ENCODE measurements around the gene ZSCAN5B. TPM values are rescaled to one million over a fixed set of nuclear protein-coding genes. Genes with fewer than 3 reads are reported as not detected.

Gene ZSCAN5B
- total RNA-seq, 1 experiment from 2014 or later, result not detected

- Histone ChIP-seq H3K27ac (ENCODE audit: low read depth, low read length, poor library complexity, severe bottlenecking) (no peak overlapping the region), H3K9me3 (ENCODE audit: low read depth, low read length, poor library complexity, severe bottlenecking) (no peaks in the 10 kb centered on the region), H3K4me3 (ENCODE audit: low read depth, low read length, poor library complexity, severe bottlenecking) (no peak overlapping the region), H3K27me3 (replicated peaks; ENCODE audit: insufficient read depth, low read depth, low read length, poor library complexity) (no peaks in the 10 kb centered on the region), H3K36me3 (ENCODE audit: insufficient read depth, low read length, poor library complexity, severe bottlenecking) (peaks cover 15% of the 10 kb centered on the region), H3K4me1 (ENCODE audit: insufficient read depth, low read length, poor library complexity, severe bottlenecking) (no peaks in the 10 kb centered on the region)
- intact Hi-C loops (cut with micrococcal nuclease; ENCODE audit: unreplicated experiment), result no loop called here
- TF ChIP-seq EZH2 (IDR thresholded peaks at IDR 0.05; ENCODE audit: borderline replicate concordance, low read depth, low read length, poor library complexity, severe bottlenecking), result no peak
- TF ChIP-seq CTCF (conservative IDR thresholded peaks at IDR 0.05; ENCODE audit: low read depth, low read length), result no peak
- ChIA-PET CTCF (no interaction called here), POLR2A (ENCODE audit: low non-redundant PET) (no interaction called here)
- BruUV-seq (replicated peaks), result no TSS peak
- DNase-seq (ENCODE audit: low spot score), result no peak
These were observed 37.8 kb downstream of the ZSCAN5B start for GRCh38 chr19:56159622-56160271.

DNA sequence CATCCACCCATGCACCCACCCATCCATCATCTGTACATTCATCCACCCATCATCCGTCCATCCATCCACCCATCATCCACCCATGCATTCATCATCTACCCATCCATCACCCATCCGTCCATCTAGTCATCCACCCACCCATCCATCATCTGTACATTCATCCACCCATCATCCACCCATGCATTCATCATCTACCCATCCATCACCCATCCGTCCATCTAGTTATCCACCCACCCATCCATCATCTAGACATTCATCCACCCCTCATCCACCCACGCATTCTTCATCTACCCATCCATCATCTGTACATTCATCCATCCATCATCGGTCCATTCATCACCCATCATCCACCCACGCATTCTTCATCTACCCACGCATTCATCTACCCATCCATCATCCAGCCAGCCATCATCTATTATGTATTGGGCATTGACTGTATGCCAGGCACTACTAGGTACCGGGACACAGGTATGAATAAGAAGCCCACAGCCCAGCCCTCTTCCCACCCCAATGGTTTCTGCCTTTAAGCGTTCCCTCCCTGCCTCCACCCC, 38.5 kb downstream of the ZSCAN5B start:
- Histone ChIP-seq H3K9me3 (ENCODE audit: low read depth, low read length, poor library complexity, severe bottlenecking) (no peaks in the 10 kb centered on the region), H3K4me1 (ENCODE audit: insufficient read depth, low read length, poor library complexity, severe bottlenecking) (no peaks in the 10 kb centered on the region), H3K27ac (ENCODE audit: low read depth, low read length, poor library complexity, severe bottlenecking) (no peak overlapping the region), H3K36me3 (ENCODE audit: insufficient read depth, low read length, poor library complexity, severe bottlenecking) (peaks cover 15% of the 10 kb centered on the region), H3K4me3 (ENCODE audit: low read depth, low read length, poor library complexity, severe bottlenecking) (no peak overlapping the region), H3K27me3 (replicated peaks; ENCODE audit: insufficient read depth, low read depth, low read length, poor library complexity) (no peaks in the 10 kb centered on the region)
- TF ChIP-seq EZH2 (IDR thresholded peaks at IDR 0.05; ENCODE audit: borderline replicate concordance, low read depth, low read length, poor library complexity, severe bottlenecking) (no peak), CTCF (conservative IDR thresholded peaks at IDR 0.05; ENCODE audit: low read depth, low read length) (no peak)
- ChIA-PET CTCF (no interaction called here), POLR2A (ENCODE audit: low non-redundant PET) (no interaction called here)
- no TSS peak for BruUV-seq (replicated peaks)
- no peak for DNase-seq (ENCODE audit: low spot score)
- intact Hi-C loops (cut with micrococcal nuclease; ENCODE audit: unreplicated experiment), result no loop called here

DNA sequence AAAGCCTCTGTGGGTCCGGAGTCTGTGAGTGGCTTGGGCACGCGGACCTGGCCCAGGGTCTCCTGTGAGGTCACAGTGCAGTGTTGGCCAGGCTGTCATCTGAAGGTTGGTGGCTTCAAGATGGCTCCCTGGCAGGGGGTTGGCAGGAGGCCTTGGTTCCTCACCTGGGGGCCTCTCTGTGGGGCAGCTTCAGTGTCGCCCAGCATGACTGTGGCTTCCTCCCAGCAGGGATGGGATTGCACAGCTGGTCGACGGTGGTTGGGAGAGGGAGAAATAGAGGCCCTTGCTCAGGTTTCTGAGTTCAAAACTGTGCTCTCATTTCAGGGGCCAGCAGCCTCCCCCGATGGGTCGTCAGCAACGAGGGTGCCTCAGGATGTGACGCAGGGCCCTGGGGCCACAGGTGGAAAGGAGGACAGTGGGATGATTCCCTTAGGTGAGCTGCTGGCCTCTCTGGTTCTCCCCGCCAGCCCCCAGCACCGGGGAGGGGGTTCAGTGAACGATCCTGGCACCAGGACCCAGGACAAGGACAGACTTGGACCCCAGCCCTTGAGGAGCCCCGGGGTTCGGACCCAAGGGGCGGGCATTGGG, 39.3 kb downstream of the ZSCAN5B start:
- Histone ChIP-seq H3K36me3 (ENCODE audit: insufficient read depth, low read length, poor library complexity, severe bottlenecking) (peaks cover 15% of the 10 kb centered on the region), H3K27me3 (replicated peaks; ENCODE audit: insufficient read depth, low read depth, low read length, poor library complexity) (no peaks in the 10 kb centered on the region), H3K4me3 (ENCODE audit: low read depth, low read length, poor library complexity, severe bottlenecking) (no peak overlapping the region), H3K9me3 (ENCODE audit: low read depth, low read length, poor library complexity, severe bottlenecking) (no peaks in the 10 kb centered on the region), H3K4me1 (ENCODE audit: insufficient read depth, low read length, poor library complexity, severe bottlenecking) (no peaks in the 10 kb centered on the region), H3K27ac (ENCODE audit: low read depth, low read length, poor library complexity, severe bottlenecking) (no peak overlapping the region)
- no peak for DNase-seq (ENCODE audit: low spot score)
- CTCF ChIA-PET, result no interaction called here
- BruUV-seq (replicated peaks), result no TSS peak
- intact Hi-C loops (cut with micrococcal nuclease; ENCODE audit: unreplicated experiment), result no loop called here
- TF ChIP-seq EZH2 (IDR thresholded peaks at IDR 0.05; ENCODE audit: borderline replicate concordance, low read depth, low read length, poor library complexity, severe bottlenecking), result no peak
- no peak for TF ChIP-seq CTCF (conservative IDR thresholded peaks at IDR 0.05; ENCODE audit: low read depth, low read length)
- POLR2A ChIA-PET (ENCODE audit: low non-redundant PET), result no interaction called here
